MM.1S (cell line): ENCODE results near the gene NLE1.

Source experiments
- DNase-seq: peaks from one replicate; pipeline ENCODE4 v3.0.0-alpha.2; 2015
- H2AFZ ChIP-seq: fragments of 300-600 bp; sonication (generic); 2 replicates; pipeline ENCODE4 v1.6.0; 2016; ENCODE audit warnings: antibody characterized with exemption, low read length
- H3F3A ChIP-seq: fragments of 300-600 bp; sonication (generic); 2 replicates; pipeline ENCODE4 v1.6.1; 2016; ENCODE audit warnings: mild to moderate bottlenecking, antibody characterized with exemption, low read length, moderate library complexity, mixed read lengths; ENCODE audit not compliant: insufficient read depth
- H3K27ac ChIP-seq: fragments of 300-600 bp; sonication (generic); 2 replicates; pipeline ENCODE4 v1.5.1; 2016; ENCODE audit warnings: mild to moderate bottlenecking, low read length
- H3K27me3 ChIP-seq: fragments of 300-600 bp; sonication (generic); replicated peaks from 2 replicates; pipeline ENCODE4 v1.6.0; 2016; ENCODE audit warnings: low read length; ENCODE audit not compliant: insufficient read depth
- H3K36me3 ChIP-seq: fragments of 300-600 bp; sonication (generic); replicated peaks from 2 replicates; pipeline ENCODE4 v1.6.1; 2016; ENCODE audit warnings: mild to moderate bottlenecking, low read length, mixed read lengths; ENCODE audit not compliant: insufficient read depth
- H3K4me1 ChIP-seq: fragments of 300-600 bp; sonication (generic); 2 replicates; pipeline ENCODE4 v1.6.1; 2016; ENCODE audit warnings: low read length, mixed read lengths
- H3K4me2 ChIP-seq: fragments of 300-600 bp; sonication (generic); 2 replicates; pipeline ENCODE4 v1.6.0; 2016; ENCODE audit warnings: low read depth, low read length
- H3K4me3 ChIP-seq: fragments of 300-600 bp; sonication (generic); 2 replicates; pipeline ENCODE4 v1.5.1; 2016; ENCODE audit warnings: low read length, mixed read lengths
- H3K79me2 ChIP-seq: fragments of 300-600 bp; sonication (generic); 2 replicates; pipeline ENCODE4 v1.6.1; 2016; ENCODE audit warnings: mixed run types, low read length, mixed read lengths
- H3K9ac ChIP-seq: fragments of 300-600 bp; sonication (generic); 2 replicates; pipeline ENCODE4 v1.6.1; 2016; ENCODE audit warnings: low read length, mixed read lengths
- H3K9me2 ChIP-seq: fragments of 300-600 bp; sonication (generic); replicated peaks from 2 replicates; pipeline ENCODE4 v1.6.1; 2016; ENCODE audit warnings: mild to moderate bottlenecking, low read length, mixed read lengths; ENCODE audit not compliant: insufficient read depth
- H3K9me3 ChIP-seq: fragments of 300-600 bp; sonication (generic); replicated peaks from 2 replicates; pipeline ENCODE4 v1.6.1; 2016; ENCODE audit warnings: mild to moderate bottlenecking, low read length, mixed read lengths; ENCODE audit not compliant: insufficient read depth
- H4K20me1 ChIP-seq: fragments of 300-600 bp; sonication (generic); 2 replicates; pipeline ENCODE4 v1.6.1; 2016; ENCODE audit warnings: mild to moderate bottlenecking, low read length, moderate library complexity, mixed read lengths; ENCODE audit not compliant: insufficient read depth
- EZH2 ChIP-seq: fragments of 300-600 bp; sonication (generic); optimal IDR thresholded peaks from 2 replicates; pipeline ENCODE3; 2017; ENCODE audit warnings: low read depth, mild to moderate bottlenecking, antibody characterized with exemption, low read length, mixed read lengths
- EZH2phosphoT487 ChIP-seq: fragments of 300-600 bp; sonication (generic); IDR thresholded peaks from 2 replicates; pipeline ENCODE4 v1.6.1; 2018; ENCODE audit warnings: antibody characterized with exemption, low read length
- TF ChIP-seq, protein P1 (sequence below): fragments of 300-600 bp; sonication (generic); IDR thresholded peaks from 2 replicates; pipeline ENCODE4 v1.5.1; 2016; ENCODE audit warnings: antibody characterized with exemption, low read length, mixed read lengths

NLE1 gene

DNA sequence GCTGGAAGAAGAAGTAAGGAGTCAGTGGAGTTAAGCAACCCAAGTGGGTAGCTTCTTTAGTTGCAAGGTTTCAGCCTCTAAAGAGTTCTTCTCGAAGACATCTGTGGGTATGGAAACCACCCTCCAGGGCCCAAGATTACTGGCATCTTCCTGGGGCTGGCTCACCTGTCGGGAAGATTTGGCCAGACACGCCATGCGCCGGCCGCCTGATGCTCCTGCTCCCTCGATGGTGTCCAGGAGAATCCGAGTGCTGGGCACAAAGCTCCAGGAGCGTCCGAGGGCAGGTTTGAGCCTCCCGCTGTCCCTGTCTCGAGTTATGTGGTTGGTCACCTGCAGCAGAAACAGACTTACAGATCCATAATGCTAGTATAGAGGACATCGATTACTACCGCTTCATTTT, 41.1 kb downstream of the NLE1 start:
- H3K27ac ChIP-seq, result no peak overlapping the region
- no peak for TF ChIP-seq EZH2phosphoT487
- TF ChIP-seq EZH2, result no peak
- TF ChIP-seq, protein P1, sequence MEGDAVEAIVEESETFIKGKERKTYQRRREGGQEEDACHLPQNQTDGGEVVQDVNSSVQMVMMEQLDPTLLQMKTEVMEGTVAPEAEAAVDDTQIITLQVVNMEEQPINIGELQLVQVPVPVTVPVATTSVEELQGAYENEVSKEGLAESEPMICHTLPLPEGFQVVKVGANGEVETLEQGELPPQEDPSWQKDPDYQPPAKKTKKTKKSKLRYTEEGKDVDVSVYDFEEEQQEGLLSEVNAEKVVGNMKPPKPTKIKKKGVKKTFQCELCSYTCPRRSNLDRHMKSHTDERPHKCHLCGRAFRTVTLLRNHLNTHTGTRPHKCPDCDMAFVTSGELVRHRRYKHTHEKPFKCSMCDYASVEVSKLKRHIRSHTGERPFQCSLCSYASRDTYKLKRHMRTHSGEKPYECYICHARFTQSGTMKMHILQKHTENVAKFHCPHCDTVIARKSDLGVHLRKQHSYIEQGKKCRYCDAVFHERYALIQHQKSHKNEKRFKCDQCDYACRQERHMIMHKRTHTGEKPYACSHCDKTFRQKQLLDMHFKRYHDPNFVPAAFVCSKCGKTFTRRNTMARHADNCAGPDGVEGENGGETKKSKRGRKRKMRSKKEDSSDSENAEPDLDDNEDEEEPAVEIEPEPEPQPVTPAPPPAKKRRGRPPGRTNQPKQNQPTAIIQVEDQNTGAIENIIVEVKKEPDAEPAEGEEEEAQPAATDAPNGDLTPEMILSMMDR, result no peak
- no peaks in the 10 kb centered on the region for H4K20me1 ChIP-seq
- no peak for DNase-seq
- H3K9me2 ChIP-seq, result no peaks in the 10 kb centered on the region
- H3K9me3 ChIP-seq, result no peaks in the 10 kb centered on the region
- H3K4me1 ChIP-seq, result no peaks in the 10 kb centered on the region
- H3K4me2 ChIP-seq, result no peak overlapping the region
- no peaks in the 10 kb centered on the region for H3K79me2 ChIP-seq
- H3K4me3 ChIP-seq, result no peak overlapping the region
- H3K36me3 ChIP-seq, result no peaks in the 10 kb centered on the region; the same call in 1 of the 2 replicates
- no peak overlapping the region for H2AFZ ChIP-seq
- no peaks in the 10 kb centered on the region for H3K27me3 ChIP-seq
- no peak overlapping the region for H3K9ac ChIP-seq
- no peaks in the 10 kb centered on the region for H3F3A ChIP-seq

DNA sequence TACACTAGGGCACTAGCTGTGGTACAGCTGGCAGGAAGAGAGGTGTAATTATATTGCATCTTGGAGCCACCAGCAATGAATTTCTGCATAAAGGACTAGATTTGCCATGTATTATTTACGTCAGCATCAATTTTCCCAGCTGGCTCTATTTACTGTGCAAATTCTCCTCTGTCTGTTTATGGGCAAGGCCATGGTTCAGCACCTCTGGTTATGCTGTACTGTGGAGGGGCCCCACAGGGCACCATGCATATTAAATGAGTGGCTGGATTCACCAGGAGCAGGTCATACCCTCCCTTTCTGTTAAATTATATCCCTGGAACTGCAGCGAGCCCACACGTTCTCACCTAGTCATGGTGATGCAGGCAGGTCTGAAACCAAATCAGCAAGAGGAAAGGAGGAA, 42.2 kb downstream of the NLE1 start:
- Histone ChIP-seq H3K36me3 (no peaks in the 10 kb centered on the region; the same call in 1 of the 2 replicates), H3K4me2 (no peak overlapping the region), H3K27me3 (no peaks in the 10 kb centered on the region)

DNA sequence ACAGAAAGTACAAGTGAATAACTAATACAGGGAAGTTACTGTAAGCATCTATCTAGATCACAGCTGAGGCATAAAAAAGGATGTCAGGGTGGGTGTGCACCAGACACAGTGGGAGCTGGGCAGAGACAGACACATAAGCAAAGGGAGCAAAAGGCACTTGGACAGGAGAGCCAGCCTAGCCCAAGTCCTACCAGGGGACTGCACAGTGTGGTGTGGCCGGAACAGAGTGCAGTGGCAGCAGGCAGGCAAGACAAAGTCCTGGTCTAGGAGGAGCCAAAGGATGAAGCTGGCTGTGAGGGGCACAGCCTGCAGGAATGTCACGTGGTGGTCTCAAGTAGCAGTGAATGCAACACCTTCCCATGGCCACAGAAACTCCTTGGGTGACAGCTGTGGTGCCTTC, 44.3 kb downstream of the NLE1 start:
- Histone ChIP-seq H3K4me3 (no peak overlapping the region), H3K79me2 (no peaks in the 10 kb centered on the region), H3K36me3 (no peaks in the 10 kb centered on the region; the same call in 1 of the 2 replicates), H3K9me2 (no peaks in the 10 kb centered on the region), H2AFZ (no peak overlapping the region), H3F3A (no peaks in the 10 kb centered on the region), H3K4me2 (no peak overlapping the region), H3K27ac (no peak overlapping the region), H3K9me3 (no peaks in the 10 kb centered on the region), H3K4me1 (no peaks in the 10 kb centered on the region), H3K27me3 (no peaks in the 10 kb centered on the region), H3K9ac (no peak overlapping the region), H4K20me1 (no peaks in the 10 kb centered on the region)
- no peak for DNase-seq
- TF ChIP-seq EZH2, result no peak
- TF ChIP-seq, protein P1, result no peak
- no peak for TF ChIP-seq EZH2phosphoT487

More for the DNA sequence above, 42.2 kb downstream of the NLE1 start:
- no peak overlapping the region for H3K27ac ChIP-seq
- no peaks in the 10 kb centered on the region for H3K4me1 ChIP-seq
- TF ChIP-seq, protein P1, result no peak
- TF ChIP-seq EZH2 (no peak), EZH2phosphoT487 (no peak)
- H3K9me3 ChIP-seq, result no peaks in the 10 kb centered on the region
- no peaks in the 10 kb centered on the region for H3F3A ChIP-seq
- H2AFZ ChIP-seq, result no peak overlapping the region
- H4K20me1 ChIP-seq, result no peaks in the 10 kb centered on the region
- H3K4me3 ChIP-seq, result no peak overlapping the region
- H3K79me2 ChIP-seq, result no peaks in the 10 kb centered on the region
- H3K9ac ChIP-seq, result no peak overlapping the region
- DNase-seq, result no peak
- no peaks in the 10 kb centered on the region for H3K9me2 ChIP-seq
